NK-92 treated with Interleukin-12 subunit alpha and Interleukin-12 subunit beta, amount 100 ng/mL, for 24 hours (cell line): ENCODE data around the gene MPHOSPH8.

ENCODE experiments used
- DNase-seq: peaks from one replicate; lab custom pipeline; 2025; lab: John Stamatoyannopoulos, UW

MPHOSPH8 gene

GRCh38 chr13:19633479-19634255 lies at the start of gene MPHOSPH8:
Gene MPHOSPH8 (plus strand): TSS chr13:19633659. CDS start chr13:19633749, 90 bp downstream.
- peak; percentile 89 for DNase-seq

DNA sequence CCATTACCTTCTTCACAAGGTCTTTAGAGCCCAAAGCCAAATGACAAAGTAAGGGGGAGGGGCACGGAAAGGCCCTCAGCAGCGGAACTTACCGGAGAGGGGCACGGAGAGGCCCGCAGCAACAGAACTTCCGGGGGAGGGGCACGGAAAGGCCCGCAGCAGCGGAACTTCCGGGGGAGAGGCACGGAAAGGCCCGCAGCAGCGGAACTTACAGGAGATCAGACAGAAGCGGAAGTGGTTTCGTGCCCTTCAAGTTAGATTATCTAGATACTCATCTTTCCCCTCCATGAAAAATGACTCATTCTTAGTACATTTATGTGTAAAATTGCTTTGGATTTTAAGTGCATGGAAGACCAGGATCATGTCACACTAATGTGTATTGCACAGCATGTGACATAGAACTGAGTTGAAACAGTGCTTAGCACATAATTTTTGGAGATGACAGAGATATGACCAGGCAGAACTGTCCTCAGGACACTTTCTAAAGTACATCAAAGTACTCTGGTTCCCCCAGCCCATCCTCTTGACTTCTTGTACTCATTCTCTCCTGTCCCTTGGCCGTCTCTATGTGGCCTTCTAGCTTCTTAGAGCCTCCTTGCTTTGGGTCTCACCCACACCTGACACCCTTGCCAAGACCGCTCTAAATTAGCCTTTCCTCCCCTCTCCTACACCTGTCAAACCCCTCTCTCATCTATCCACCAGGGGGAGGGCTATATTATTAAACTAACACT lies 46.4 kb upstream of the MPHOSPH8 start:
- no peak for DNase-seq

DNA sequence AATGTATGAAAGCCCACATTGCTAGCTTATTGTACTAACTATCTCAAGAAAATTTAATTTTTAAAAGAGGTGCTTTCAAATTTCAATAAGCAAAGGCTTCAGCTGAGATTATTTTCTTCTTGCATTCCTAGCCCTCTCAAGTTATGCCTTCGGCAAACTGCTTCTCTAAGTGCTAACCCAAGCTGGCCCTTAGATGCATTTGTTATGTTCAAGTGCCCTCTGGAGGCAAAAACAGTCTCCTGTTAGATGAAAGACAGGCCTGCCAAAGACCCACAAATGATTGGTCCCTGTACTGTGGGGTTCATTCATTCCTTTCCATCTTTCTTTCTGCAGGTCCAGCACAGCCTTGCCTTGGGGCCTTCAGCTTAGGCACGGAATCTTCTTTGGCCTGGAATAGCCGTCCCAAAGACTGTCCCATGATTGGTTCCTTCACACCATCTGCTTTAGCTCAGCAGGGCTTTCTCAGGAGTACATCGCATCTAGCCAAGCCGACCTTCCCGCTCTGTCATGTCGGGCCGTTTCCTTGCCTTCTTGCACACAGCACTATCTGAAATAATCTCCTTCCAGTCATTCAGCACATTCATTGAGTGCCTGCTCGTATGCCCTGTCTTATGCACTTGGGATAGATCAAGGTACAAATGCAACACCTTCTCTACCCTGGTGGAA lies 45.7 kb upstream of the MPHOSPH8 start:
- no peak for DNase-seq

GRCh38 chr13:19589312-19589711 lies 44.1 kb upstream of the MPHOSPH8 start:
- DNase-seq = no peak

GRCh38 chr13:19590423-19590822 lies 43.0 kb upstream of the MPHOSPH8 start:
- no peak for DNase-seq

DNA sequence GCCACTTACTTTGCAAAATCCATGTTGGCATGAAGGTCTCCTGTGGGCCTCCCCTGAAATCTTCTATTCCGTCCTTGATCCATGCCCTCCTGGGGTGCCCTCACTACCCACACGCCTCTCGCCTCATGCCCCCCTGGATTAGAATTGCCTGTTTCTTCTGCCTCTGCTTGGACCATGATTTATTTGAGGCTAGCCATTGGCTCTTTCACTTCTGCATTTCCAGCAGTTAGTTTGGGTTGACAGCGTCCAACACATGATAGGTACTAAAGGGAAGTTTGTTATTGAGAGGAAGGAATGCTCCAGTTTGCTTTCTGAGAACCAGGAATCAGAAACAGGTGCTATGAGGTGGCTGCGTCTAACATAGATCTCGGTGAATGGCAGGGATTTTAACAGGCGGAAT lies 41.6 kb upstream of the MPHOSPH8 start:
- no peak for DNase-seq

- DNase-seq = no peak
Observed at GRCh38 chr13:19592657-19593180, 40.7 kb upstream of the MPHOSPH8 start.

GRCh38 chr13:19596086-19596485 lies 37.4 kb upstream of the MPHOSPH8 start:
- no peak for DNase-seq

DNA sequence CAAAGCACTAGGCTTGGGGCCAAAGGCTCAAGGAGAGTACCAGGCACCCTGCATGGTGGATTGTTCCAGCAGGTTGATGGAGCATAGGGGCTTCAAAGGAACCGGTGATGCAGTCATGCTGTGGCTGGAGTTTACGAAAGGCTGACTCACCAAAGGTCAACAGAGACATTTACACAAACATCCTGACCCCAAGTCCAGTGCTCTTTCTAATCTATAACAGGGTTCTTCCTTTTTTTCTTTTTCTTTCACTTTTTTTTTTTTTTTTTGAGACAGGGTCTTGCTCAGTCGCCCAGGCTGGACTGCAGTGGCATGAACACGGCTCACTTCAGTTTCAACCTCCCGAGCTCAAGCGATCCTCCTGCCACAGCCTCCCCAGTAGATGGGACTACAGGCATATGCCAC lies 36.5 kb upstream of the MPHOSPH8 start:
- no peak for DNase-seq

GRCh38 chr13:19597523-19597922 lies 35.9 kb upstream of the MPHOSPH8 start:
- DNase-seq = no peak

DNA sequence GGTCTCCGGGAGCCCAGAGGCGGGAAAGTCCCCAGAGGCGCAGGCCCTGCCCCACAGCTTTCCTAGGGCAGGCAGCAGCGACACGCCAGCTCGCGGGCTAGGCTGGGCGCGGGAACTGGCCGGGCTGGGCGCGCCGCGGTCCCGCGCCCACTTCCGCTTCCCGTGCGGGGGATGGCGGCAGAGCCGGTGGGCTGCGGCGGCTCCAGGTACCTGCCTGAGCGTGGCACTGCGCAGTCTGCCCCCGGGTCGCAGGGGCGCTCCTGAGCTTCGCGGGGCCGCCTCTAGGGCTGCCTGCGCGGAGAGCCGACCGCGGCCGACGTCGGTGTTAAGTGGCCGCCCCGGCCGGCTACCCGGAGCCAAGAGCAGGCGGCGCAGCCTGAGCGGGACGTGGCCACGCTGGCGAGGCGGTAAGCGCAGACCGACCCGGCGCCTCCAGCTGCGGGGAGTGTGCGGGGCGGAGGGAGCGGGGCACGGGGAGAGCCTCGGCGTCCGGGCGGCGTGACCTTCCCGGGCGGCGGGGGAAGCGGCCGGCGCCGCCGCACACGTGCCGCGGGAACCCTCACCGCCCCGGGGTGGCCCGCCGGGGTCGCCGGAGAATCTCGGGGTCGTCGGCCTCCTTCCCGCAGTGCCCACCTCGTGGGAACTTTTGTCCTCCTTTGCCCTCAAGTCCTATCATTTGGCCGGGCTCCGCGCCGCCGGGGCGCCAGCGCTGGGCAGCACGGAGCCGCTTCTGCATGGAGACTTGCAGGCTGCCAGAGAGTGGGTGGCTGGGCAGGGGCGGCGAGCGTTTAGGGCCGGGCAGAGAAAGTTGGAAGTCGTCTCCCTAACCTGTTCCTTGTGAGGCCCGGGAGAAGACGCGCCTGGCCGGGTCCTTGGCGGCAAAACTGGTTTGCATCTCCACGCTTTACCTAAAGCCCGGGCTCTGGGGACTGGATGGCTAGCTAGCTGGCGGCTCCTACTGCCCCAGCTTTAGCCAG lies 31.4 kb upstream of the MPHOSPH8 start:
- DNase-seq = no peak

GRCh38 chr13:19604306-19604705 lies 29.2 kb upstream of the MPHOSPH8 start:
- no peak for DNase-seq

- DNase-seq = no peak
Observed at GRCh38 chr13:19605161-19605955, 28.1 kb upstream of the MPHOSPH8 start.

DNA sequence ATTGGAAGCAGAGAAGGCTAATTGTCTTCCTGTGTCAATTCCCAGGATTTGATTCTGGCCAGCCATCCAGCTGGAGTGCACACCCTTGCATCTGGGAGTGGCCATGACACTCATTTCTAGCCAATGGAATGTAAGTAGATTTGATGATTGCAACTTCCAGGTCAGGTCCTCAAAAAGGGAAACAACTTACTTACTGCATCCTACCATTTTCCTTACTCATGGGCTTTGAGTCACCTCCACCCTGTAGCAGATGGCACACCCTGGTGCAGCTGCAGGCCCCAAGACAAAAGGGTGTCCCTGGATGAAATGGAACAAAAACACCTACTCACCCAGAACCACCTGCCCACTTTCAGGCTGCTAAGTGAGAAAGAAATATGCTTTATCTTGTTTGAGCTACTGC lies 27.3 kb upstream of the MPHOSPH8 start:
- DNase-seq = no peak

GRCh38 chr13:19606737-19607136 lies 26.7 kb upstream of the MPHOSPH8 start:
- DNase-seq = no peak

GRCh38 chr13:19607523-19608078 lies 25.9 kb upstream of the MPHOSPH8 start:
- no peak for DNase-seq

- DNase-seq = no peak
Observed at GRCh38 chr13:19618977-19619376, 14.5 kb upstream of the MPHOSPH8 start.

- no peak for DNase-seq
Observed at GRCh38 chr13:19622193-19622592, 11.3 kb upstream of the MPHOSPH8 start.

DNA sequence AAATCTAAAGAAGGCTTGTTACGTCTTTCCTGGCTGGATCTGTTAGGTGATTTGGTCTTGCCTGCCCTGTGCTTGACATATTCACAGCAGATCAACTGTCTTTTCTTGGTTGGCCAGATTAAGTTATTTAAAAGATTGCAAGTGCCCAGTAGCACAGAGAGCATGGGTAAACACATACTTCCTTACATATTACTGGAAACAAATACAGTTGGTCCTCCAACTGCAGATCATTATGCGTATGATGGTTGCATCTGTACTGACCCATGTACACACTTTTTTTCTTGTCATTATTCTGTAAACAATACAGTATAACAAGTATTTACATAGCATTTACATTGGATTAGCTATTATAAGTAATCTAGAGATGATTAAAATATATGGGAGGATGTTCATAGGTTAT lies 9.2 kb upstream of the MPHOSPH8 start:
- DNase-seq = no peak

- DNase-seq = no peak
Observed at GRCh38 chr13:19632915-19633478, 462 bp upstream of the MPHOSPH8 start.
